Spinal cord (tissue), 10 donors: ENCODE measurements around the gene ADIPOR2. TPM values are rescaled to one million over a fixed set of nuclear protein-coding genes. Genes with fewer than 3 reads are reported as not detected.
"Not testable (repeated sequence)": the region's sequence is repeated elsewhere in the genome, so short reads cannot be mapped to it uniquely, and the experiment has no call there.

Experiments
- DNase-seq, 6 donors: peaks; one replicate each; pipeline versions ENCODE4 v3.0.0 to v3.0.0-alpha.2; 2013 to 2015; ENCODE audit warnings: low spot score in 6 of 6, low read depth in 4 of 6
- H3K27ac ChIP-seq: one replicate; pipeline ENCODE4 v1.5.1; 2013; ENCODE audit warnings: low read depth, low read length, control low read depth
- H3K27me3 ChIP-seq: one replicate; pipeline ENCODE4 v1.6.1; 2013; ENCODE audit warnings: low read length; ENCODE audit not compliant: control insufficient read depth, insufficient read depth
- H3K36me3 ChIP-seq: one replicate; pipeline ENCODE4 v1.6.1; 2013; ENCODE audit warnings: low read length; ENCODE audit not compliant: control insufficient read depth, insufficient read depth
- H3K4me1 ChIP-seq: one replicate; pipeline ENCODE4 v1.6.1; 2013; ENCODE audit warnings: low read length; ENCODE audit not compliant: control insufficient read depth, insufficient read depth
- H3K4me3 ChIP-seq: one replicate; pipeline ENCODE4 v1.5.1; 2013; ENCODE audit warnings: low read depth, low read length, control low read depth
- H3K9me3 ChIP-seq: one replicate; pipeline ENCODE4 v1.6.1; 2013; ENCODE audit warnings: low read length; ENCODE audit not compliant: control insufficient read depth, insufficient read depth
- WGBS: methylation state at CpG from one replicate; pipeline ENCODE4 v1.1.5; 2013; ENCODE audit warnings: missing lambda C conversion rate; ENCODE audit not compliant: insufficient coverage; 5-methylcytosine and 5-hydroxymethylcytosine counted together
- polyA plus RNA-seq, 2 donors: library from polyadenylated mRNA; unstranded; fragments of 120-200 nt; gene quantifications; one replicate each; pipeline ENCODE4 v1.2.1, GENCODE V29; 2013; ENCODE audit not compliant: insufficient read length in 2 of 2
- total RNA-seq, 2 donors: library from RNA; depleted of rRNA in 1 of 2; stranded (reverse); fragments of 120-200 nt in 1 of 2; fragments of >200 nt in 1 of 2; gene quantifications; one replicate each; pipeline versions ENCODE4 v1.2.3 to v1.2.4, GENCODE V29; 2013 to 2014
- donor health status: healthy.

Gene ADIPOR2
- total and polyA plus RNA-seq, 4 donors, result 40.7 to 49.3 (median 42.3) TPM

- WGBS, result no CpG with 5 or more reads among the region's 1 CpG
- H3K9me3 ChIP-seq, result no peaks in the 10 kb centered on the region
- no peaks in the 10 kb centered on the region for H3K4me1 ChIP-seq
- no peak for DNase-seq
- no peak overlapping the region for H3K27ac ChIP-seq
- no peaks in the 10 kb centered on the region for H3K27me3 ChIP-seq
- H3K36me3 ChIP-seq, result no peaks in the 10 kb centered on the region
- no peak overlapping the region for H3K4me3 ChIP-seq
Observed at GRCh38 chr12:1728824-1729223, 38.0 kb downstream of the ADIPOR2 start.

DNA sequence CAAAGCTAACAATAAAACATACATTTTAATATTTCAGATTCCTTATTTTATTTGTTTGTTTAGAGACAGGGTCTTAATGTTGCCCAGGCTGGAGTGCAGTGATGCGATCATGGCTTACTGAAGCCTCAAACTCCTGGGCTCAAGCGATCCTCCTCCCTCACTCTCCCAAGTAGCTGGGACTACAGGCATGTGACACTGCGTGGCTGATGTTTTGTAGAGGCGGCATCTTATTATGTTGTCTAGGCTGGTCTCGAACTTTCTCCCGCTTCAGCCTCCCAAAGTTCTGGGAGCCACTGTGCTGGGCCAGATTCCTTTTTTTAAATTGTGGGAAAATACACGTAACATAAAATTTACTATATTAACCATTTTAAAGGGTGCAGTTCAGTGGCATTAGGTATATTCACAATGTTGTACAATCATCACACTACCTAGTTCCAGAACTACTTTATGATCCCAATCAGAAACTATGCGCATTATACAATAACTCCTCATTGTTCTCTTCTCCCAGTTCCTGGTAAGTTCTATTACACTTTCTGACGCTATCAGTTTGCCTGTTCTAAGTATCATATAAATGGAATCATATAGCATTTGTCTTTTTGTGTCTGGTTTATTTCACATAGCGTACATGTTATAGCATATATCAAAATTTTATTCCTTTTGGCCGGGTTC lies 40.3 kb downstream of the ADIPOR2 start:
- H3K27ac ChIP-seq, result no peak overlapping the region
- no peaks in the 10 kb centered on the region for H3K9me3 ChIP-seq
- no peaks in the 10 kb centered on the region for H3K36me3 ChIP-seq
- no peak overlapping the region for H3K4me3 ChIP-seq
- no peaks in the 10 kb centered on the region for H3K4me1 ChIP-seq
- no peaks in the 10 kb centered on the region for H3K27me3 ChIP-seq
- 100% methylated on average over 2 of the region's 11 CpGs for WGBS
- DNase-seq, result no peak

- H3K36me3 ChIP-seq, H3K9me3 ChIP-seq, DNase-seq, H3K4me3 ChIP-seq, H3K27ac ChIP-seq, H3K27me3 ChIP-seq, H3K4me1 ChIP-seq: not testable (repeated sequence)
- WGBS, result 100% methylated on average over 1 of the region's 10 CpGs
Observed at GRCh38 chr12:1731688-1732078, 40.8 kb downstream of the ADIPOR2 start.

- DNase-seq, result no peak
- no CpG with 5 or more reads among the region's 1 CpG for WGBS
Observed at GRCh38 chr12:1732914-1733313, 42.0 kb downstream of the ADIPOR2 start.

GRCh38 chr12:1733712-1734111 lies 42.8 kb downstream of the ADIPOR2 start:
- not testable (repeated sequence) for H3K36me3 ChIP-seq, H3K4me1 ChIP-seq, H3K27ac ChIP-seq, DNase-seq, H3K4me3 ChIP-seq, H3K27me3 ChIP-seq, H3K9me3 ChIP-seq
- no CpG with 5 or more reads among the region's 5 CpGs for WGBS

More at GRCh38 chr12:1732914-1733313, 42.0 kb downstream of the ADIPOR2 start:
- H3K4me3 ChIP-seq, result no peak overlapping the region
- H3K4me1 ChIP-seq, result no peaks in the 10 kb centered on the region
- no peaks in the 10 kb centered on the region for H3K27me3 ChIP-seq
- no peak overlapping the region for H3K27ac ChIP-seq
- no peaks in the 10 kb centered on the region for H3K9me3 ChIP-seq
- H3K36me3 ChIP-seq, result no peaks in the 10 kb centered on the region

GRCh38 chr12:1737652-1738286 lies 46.9 kb downstream of the ADIPOR2 start:
- no peak for DNase-seq
- Histone ChIP-seq H3K27me3 (no peaks in the 10 kb centered on the region), H3K4me3 (no peak overlapping the region), H3K36me3 (no peaks in the 10 kb centered on the region), H3K4me1 (no peaks in the 10 kb centered on the region), H3K27ac (no peak overlapping the region), H3K9me3 (no peaks in the 10 kb centered on the region)
- WGBS, result 95% methylated on average over 2 of the region's 6 CpGs

GRCh38 chr12:1738446-1738845 lies 47.6 kb downstream of the ADIPOR2 start:
- Histone ChIP-seq H3K4me1 (no peaks in the 10 kb centered on the region), H3K4me3 (no peak overlapping the region), H3K9me3 (no peaks in the 10 kb centered on the region), H3K27me3 (no peaks in the 10 kb centered on the region), H3K36me3 (no peaks in the 10 kb centered on the region), H3K27ac (no peak overlapping the region)
- no peak for DNase-seq

DNA sequence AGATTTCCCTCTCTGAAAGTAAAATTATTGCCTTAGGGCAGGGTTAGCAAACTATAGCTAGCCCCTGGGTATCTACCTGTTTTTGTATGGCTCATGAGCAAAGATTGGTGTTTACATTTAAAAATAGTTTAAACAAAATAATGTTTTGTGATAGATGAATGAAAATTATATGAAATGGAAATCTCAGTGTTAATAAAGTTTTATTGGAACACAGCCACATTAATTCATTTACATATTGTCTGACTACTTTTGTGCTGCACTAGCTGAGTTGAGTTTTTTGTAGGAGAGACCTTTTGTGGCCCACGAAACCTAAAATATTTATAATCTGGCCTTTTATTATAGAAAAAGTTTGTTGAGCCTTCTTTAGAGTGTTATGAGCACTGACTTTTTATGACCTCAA lies 48.5 kb downstream of the ADIPOR2 start:
- Histone ChIP-seq H3K36me3 (no peaks in the 10 kb centered on the region), H3K27ac (no peak overlapping the region), H3K4me3 (no peak overlapping the region), H3K4me1 (no peaks in the 10 kb centered on the region), H3K9me3 (no peaks in the 10 kb centered on the region), H3K27me3 (no peaks in the 10 kb centered on the region)
- no peak for DNase-seq
- WGBS, result no CpG with 5 or more reads among the region's 1 CpG

DNA sequence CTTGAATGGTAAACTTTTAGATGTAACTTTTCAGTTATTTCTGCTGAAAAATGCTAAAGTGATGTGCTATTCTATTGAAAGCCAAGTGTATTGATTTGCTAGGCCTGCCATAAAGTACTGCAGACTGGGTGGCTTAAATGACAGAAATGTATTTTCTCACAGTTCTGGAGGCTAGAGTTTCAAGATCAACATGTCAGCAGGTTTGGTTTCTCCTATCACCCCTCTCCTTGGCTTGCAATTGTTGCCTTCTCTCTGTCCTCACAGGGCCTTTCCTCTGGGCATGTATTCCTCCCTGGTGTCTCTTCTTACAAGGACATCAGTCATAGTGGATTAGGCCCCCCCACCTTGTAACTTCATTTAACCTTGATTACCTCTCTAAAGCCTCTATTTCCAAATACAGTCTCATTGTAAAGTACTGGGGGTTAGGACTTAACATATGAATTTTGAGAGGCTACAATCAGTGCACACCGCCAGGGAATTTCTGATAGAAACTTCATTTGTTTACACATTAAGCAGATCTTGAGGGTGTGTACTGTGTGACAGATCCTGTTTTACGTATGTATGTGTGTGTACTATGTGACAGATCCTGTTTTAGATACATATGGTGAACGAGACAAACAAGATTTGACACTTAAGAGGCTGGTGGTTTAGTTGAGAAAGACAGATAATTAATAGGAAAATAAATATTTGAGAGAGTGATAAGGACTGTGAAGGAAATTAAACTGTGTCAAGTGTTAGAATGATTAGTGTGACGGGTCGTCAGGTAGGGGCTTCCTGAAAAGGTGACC lies 49.5 kb downstream of the ADIPOR2 start:
- H3K4me1 ChIP-seq, result no peaks in the 10 kb centered on the region
- H3K4me3 ChIP-seq, result no peak overlapping the region
- no peak for DNase-seq
- H3K27ac ChIP-seq, result no peak overlapping the region
- 90% methylated on average over 4 of the region's 5 CpGs for WGBS
- no peaks in the 10 kb centered on the region for H3K9me3 ChIP-seq
- H3K27me3 ChIP-seq, result no peaks in the 10 kb centered on the region
- no peaks in the 10 kb centered on the region for H3K36me3 ChIP-seq
